ENCODE measurements around the gene TBC1D21. TPM values are rescaled to one million over a fixed set of nuclear protein-coding genes. Genes with fewer than 3 reads are reported as not detected.

The TBC1D21 gene
- polyA plus RNA-seq, 1 donor (not counting 4 experiments of a cell fraction or from before 2014, with no cell fraction given): not detected

DNA sequence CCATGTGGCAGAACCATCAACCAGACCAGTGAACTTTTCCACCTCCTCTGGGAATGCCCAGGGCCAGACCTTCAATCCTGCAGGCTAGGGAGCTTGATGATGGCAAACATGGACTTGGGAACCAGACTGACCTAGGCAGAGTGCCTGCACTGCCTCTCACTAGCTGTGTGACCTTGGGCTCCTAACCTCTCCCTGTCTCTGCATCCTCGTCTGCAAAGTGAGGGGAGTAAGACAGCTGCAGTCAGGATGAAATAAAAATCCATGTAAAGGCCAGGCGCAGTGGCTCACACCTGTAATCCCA is 35.4 kb downstream of the TBC1D21 start:
- no peak for FAIRE-seq
- no peaks in the 10 kb centered on the region for H3K36me3 ChIP-seq (ENCODE audit: control insufficient read depth in 2 of 2, extremely low read depth in 1 of 2, insufficient read depth in 2 of 2, low read length in 2 of 2)
- TF ChIP-seq, protein P1, sequence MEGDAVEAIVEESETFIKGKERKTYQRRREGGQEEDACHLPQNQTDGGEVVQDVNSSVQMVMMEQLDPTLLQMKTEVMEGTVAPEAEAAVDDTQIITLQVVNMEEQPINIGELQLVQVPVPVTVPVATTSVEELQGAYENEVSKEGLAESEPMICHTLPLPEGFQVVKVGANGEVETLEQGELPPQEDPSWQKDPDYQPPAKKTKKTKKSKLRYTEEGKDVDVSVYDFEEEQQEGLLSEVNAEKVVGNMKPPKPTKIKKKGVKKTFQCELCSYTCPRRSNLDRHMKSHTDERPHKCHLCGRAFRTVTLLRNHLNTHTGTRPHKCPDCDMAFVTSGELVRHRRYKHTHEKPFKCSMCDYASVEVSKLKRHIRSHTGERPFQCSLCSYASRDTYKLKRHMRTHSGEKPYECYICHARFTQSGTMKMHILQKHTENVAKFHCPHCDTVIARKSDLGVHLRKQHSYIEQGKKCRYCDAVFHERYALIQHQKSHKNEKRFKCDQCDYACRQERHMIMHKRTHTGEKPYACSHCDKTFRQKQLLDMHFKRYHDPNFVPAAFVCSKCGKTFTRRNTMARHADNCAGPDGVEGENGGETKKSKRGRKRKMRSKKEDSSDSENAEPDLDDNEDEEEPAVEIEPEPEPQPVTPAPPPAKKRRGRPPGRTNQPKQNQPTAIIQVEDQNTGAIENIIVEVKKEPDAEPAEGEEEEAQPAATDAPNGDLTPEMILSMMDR (optimal IDR thresholded peaks at IDR 0.05 in 1 of 3, IDR thresholded peaks at IDR 0.05 in 1 of 3, conservative IDR thresholded peaks at IDR 0.05 in 1 of 3; ENCODE audit: extremely low read depth in 1 of 3, insufficient read depth in 2 of 3, low read length in 3 of 3): no peak
- TF ChIP-seq EZH2 (IDR thresholded peaks at IDR 0.05; ENCODE audit: low read length): no peak
- H3K4me2 ChIP-seq (ENCODE audit: control insufficient read depth, extremely low read depth, insufficient read depth, low read depth, low read length): no peak overlapping the region
- no peaks in the 10 kb centered on the region for H3K9me3 ChIP-seq (ENCODE audit: control insufficient read depth, low read depth, low read length)
- no peaks in the 10 kb centered on the region for H3K9me1 ChIP-seq (ENCODE audit: control insufficient read depth, extremely low read depth, insufficient read depth, low read length)
- peaks cover 15% of the 10 kb centered on the region for H3K27me3 ChIP-seq (ENCODE audit: control insufficient read depth, extremely low read depth, insufficient read depth, low read length)
- no peak overlapping the region for H3K4me3 ChIP-seq (ENCODE audit: control insufficient read depth in 2 of 3, extremely low read depth in 1 of 3, insufficient read depth in 2 of 3, low read depth in 1 of 3, low read length in 3 of 3)
- H3K79me2 ChIP-seq (ENCODE audit: control insufficient read depth, insufficient read depth, low read length): no peaks in the 10 kb centered on the region
- no peak for DNase-seq (ENCODE audit: low read depth, low spot score)
- no peak overlapping the region for H3K9ac ChIP-seq (ENCODE audit: control insufficient read depth, extremely low read depth, insufficient read depth, low read length)
- no peak overlapping the region for H3K27ac ChIP-seq (ENCODE audit: control insufficient read depth, insufficient read depth, low read length)
- no peak overlapping the region for H2AFZ ChIP-seq (ENCODE audit: control insufficient read depth, low read length)
- H4K20me1 ChIP-seq (ENCODE audit: control insufficient read depth, extremely low read depth, insufficient read depth, low read length): no peaks in the 10 kb centered on the region
- dilution Hi-C loops (cut with MboI; ENCODE audit: extremely low pct_ligation_motif_present, low sequenced_read_pairs): no loop called here
- no peaks in the 10 kb centered on the region for H3K4me1 ChIP-seq (ENCODE audit: control insufficient read depth, extremely low read depth, insufficient read depth, low read length)

DNA sequence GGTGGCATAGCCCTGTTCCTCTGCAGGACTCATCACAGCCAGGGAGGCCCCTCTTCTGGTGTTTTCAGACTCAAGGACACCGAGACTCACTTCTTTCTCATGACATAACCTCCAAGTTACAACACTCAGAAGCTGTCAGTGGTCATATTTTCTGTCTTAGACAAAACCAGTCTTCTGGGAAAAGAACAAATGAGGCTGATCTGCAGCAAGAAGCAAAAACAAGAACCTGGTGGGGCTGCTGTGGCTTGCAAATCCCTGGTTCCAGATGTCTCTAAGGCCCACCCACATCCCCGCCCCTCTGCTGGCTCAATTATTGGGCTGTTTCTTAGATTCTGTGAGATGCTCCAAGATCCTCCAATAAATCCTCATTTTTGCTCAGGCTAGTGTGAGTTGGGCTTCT is 36.3 kb downstream of the TBC1D21 start:
- Histone ChIP-seq H4K20me1 (ENCODE audit: control insufficient read depth, extremely low read depth, insufficient read depth, low read length) (no peaks in the 10 kb centered on the region), H3K27me3 (ENCODE audit: control insufficient read depth, extremely low read depth, insufficient read depth, low read length) (peaks cover 15% of the 10 kb centered on the region), H3K9me1 (ENCODE audit: control insufficient read depth, extremely low read depth, insufficient read depth, low read length) (no peaks in the 10 kb centered on the region), H3K4me3 (ENCODE audit: control insufficient read depth in 2 of 3, extremely low read depth in 1 of 3, insufficient read depth in 2 of 3, low read depth in 1 of 3, low read length in 3 of 3) (no peak overlapping the region), H3K79me2 (ENCODE audit: control insufficient read depth, insufficient read depth, low read length) (no peaks in the 10 kb centered on the region), H3K4me2 (ENCODE audit: control insufficient read depth, extremely low read depth, insufficient read depth, low read depth, low read length) (no peak overlapping the region), H2AFZ (ENCODE audit: control insufficient read depth, low read length) (no peak overlapping the region), H3K36me3 (ENCODE audit: control insufficient read depth in 2 of 2, extremely low read depth in 1 of 2, insufficient read depth in 2 of 2, low read length in 2 of 2) (no peaks in the 10 kb centered on the region), H3K27ac (ENCODE audit: control insufficient read depth, insufficient read depth, low read length) (no peak overlapping the region), H3K9me3 (ENCODE audit: control insufficient read depth, low read depth, low read length) (no peaks in the 10 kb centered on the region), H3K9ac (ENCODE audit: control insufficient read depth, extremely low read depth, insufficient read depth, low read length) (no peak overlapping the region), H3K4me1 (ENCODE audit: control insufficient read depth, extremely low read depth, insufficient read depth, low read length) (no peaks in the 10 kb centered on the region)
- dilution Hi-C loops (cut with MboI; ENCODE audit: extremely low pct_ligation_motif_present, low sequenced_read_pairs): no loop called here
- FAIRE-seq (no peak), DNase-seq (ENCODE audit: low read depth, low spot score) (no peak)
- TF ChIP-seq, protein P1 (optimal IDR thresholded peaks at IDR 0.05 in 1 of 3, IDR thresholded peaks at IDR 0.05 in 1 of 3, conservative IDR thresholded peaks at IDR 0.05 in 1 of 3; ENCODE audit: extremely low read depth in 1 of 3, insufficient read depth in 2 of 3, low read length in 3 of 3): no peak
- TF ChIP-seq EZH2 (IDR thresholded peaks at IDR 0.05; ENCODE audit: low read length): no peak
